GM19351 (cell line): ENCODE measurements around the gene KCNA4.
A peak's percentile ranks its signal among the peaks of the same experiment; 100 is the strongest.
"Not testable (repeated sequence)": the region's sequence is repeated elsewhere in the genome, so short reads cannot be mapped to it uniquely, and the experiment has no call there.

Source experiments
- ATAC-seq: cut with Tn5 transposase; IDR thresholded peaks from one replicate; pipeline ENCODE4 v1.9.1; 2021; ENCODE audit warnings: mild to moderate bottlenecking, moderate library complexity; ENCODE audit not compliant: unreplicated experiment

Gene KCNA4

GRCh38 chr11:30000986-30001750, 15.7 kb downstream of the KCNA4 start:
- ATAC-seq, result no peak

GRCh38 chr11:29996016-29996415, 20.8 kb downstream of the KCNA4 start:
- ATAC-seq, result peak; percentile 97

GRCh38 chr11:29989174-29989970, 27.5 kb downstream of the KCNA4 start:
- no peak for ATAC-seq

GRCh38 chr11:29985248-29985647, 31.6 kb downstream of the KCNA4 start:
- no peak for ATAC-seq

- ATAC-seq, result no peak
These were observed 32.3 kb downstream of the KCNA4 start for GRCh38 chr11:29984544-29984943.

- no peak for ATAC-seq
These were observed 38.3 kb downstream of the KCNA4 start for GRCh38 chr11:29978549-29978948.

GRCh38 chr11:29975580-29975979, 41.2 kb downstream of the KCNA4 start:
- not testable (repeated sequence) for ATAC-seq

GRCh38 chr11:29963796-29964195, 53.0 kb downstream of the KCNA4 start:
- ATAC-seq, result no peak

- no peak for ATAC-seq
These were observed 53.8 kb downstream of the KCNA4 start for GRCh38 chr11:29963036-29963435.

- ATAC-seq, result peak; percentile 82
These were observed 54.6 kb downstream of the KCNA4 start for GRCh38 chr11:29962243-29962642.
